SU-DHL-6 (cell line): ENCODE data around the gene IGIP.

ENCODE experiments used
- CTCF ChIP-seq: fragments of 200-600 bp; sonication (generic); IDR thresholded peaks from one replicate; pipeline ENCODE4 v1.5.1; 2017; ENCODE audit warnings: antibody characterized with exemption, mild to moderate bottlenecking, low read length, moderate library complexity; ENCODE audit not compliant: insufficient read depth, poor library complexity, severe bottlenecking
- EZH2phosphoT487 ChIP-seq: fragments of 200-600 bp; sonication (generic), shearing (Covaris generic); conservative IDR thresholded peaks from 2 replicates; pipeline ENCODE4 v1.6.1; 2018; ENCODE audit warnings: mild to moderate bottlenecking, antibody characterized with exemption, low read length, moderate library complexity, mixed read lengths

GRCh38 chr5:140157032-140157781 is 31.5 kb downstream of the IGIP start:
- TF ChIP-seq CTCF (peak; percentile 78), EZH2phosphoT487 (no peak)
